ENCODE data around the gene MLXIPL. TPM values are rescaled to one million over a fixed set of nuclear protein-coding genes. Genes with fewer than 3 reads are reported as not detected.

Gene MLXIPL
- total and polyA plus RNA-seq, 2 of the 8 experiments (the other 6 are each of a cell fraction or from before 2014, with no cell fraction given) = 9.4 to 10.6 TPM

- H3K79me1 ChIP-seq (ENCODE audit: low read depth, low read length) = no peaks in the 10 kb centered on the region
- no peak overlapping the region; a peak in 1 of 4 replicates for H3K4me2 ChIP-seq (ENCODE audit: insufficient read depth in 1 of 2, low read depth in 2 of 2, low read length in 2 of 2)
- H3K18ac ChIP-seq (ENCODE audit: extremely low read depth, low read length) = no peak overlapping the region
- no peak overlapping the region for H2BK20ac ChIP-seq (ENCODE audit: low read length)
- H3K23me2 ChIP-seq (ENCODE audit: low read depth, low read length) = no peaks in the 10 kb centered on the region
- H3K23ac ChIP-seq (ENCODE audit: insufficient read length) = no peak overlapping the region
- ChIA-PET POLR2A (ENCODE audit: partially characterized antibody) (interaction anchor here (0.9 to 1.0 kb wide), 2 partner anchors 8 to 11 kb away, joined by 3 to 4 read pairs; no protein-coding TSS in a partner anchor), CTCF (ENCODE audit: partially characterized antibody) (interaction anchor here (0.9 to 17.4 kb wide), 12 partner anchors 7 to 113 kb away, joined by 3 to 136 read pairs (median 6); partner anchors contain the start of genes MLXIPL and VPS37D)
- H4K5ac ChIP-seq (ENCODE audit: insufficient read length, low read depth, low read length) = no peak overlapping the region
- no peaks in the 10 kb centered on the region for H3K9me3 ChIP-seq (ENCODE audit: insufficient read depth in 2 of 2, low read depth in 1 of 2, low read length in 1 of 2)
- 70% methylated on average over 11 of the region's 11 CpGs; no CpG with 5 or more reads in 1 of the 2 experiments for WGBS, 2 experiments (ENCODE audit: extremely low coverage in 1 of 2, insufficient coverage in 1 of 2, insufficient read length in 1 of 2, insufficient replicate concordance in 2 of 2, low coverage in 1 of 2, low lambda C conversion rate in 2 of 2, missing lambda C conversion rate in 1 of 2)
- no peak overlapping the region for H3K14ac ChIP-seq (ENCODE audit: insufficient read length)
- FAIRE-seq (no peak), DNase-seq (ENCODE audit: low read depth in 1 of 2, low spot score in 2 of 2) (no peak)
- no peak overlapping the region for H3K27ac ChIP-seq (ENCODE audit: low read depth, low read length)
- no peak overlapping the region for H2AFZ ChIP-seq (ENCODE audit: low read length)
- H2BK120ac ChIP-seq (replicated peaks; ENCODE audit: low read depth, low read length) = no peak overlapping the region
- peaks cover 0 to 6% of the 10 kb centered on the region in 2 experiments for H4K20me1 ChIP-seq (replicated peaks in 1 of 2; ENCODE audit: control insufficient read depth in 1 of 2, insufficient read depth in 2 of 2, low read length in 2 of 2)
- no peak overlapping the region for H2BK5ac ChIP-seq (ENCODE audit: low read depth, low read length)
- H3K36me3 ChIP-seq (ENCODE audit: control insufficient read depth in 2 of 4, insufficient read depth in 4 of 4, low read length in 3 of 4) = no peaks in the 10 kb centered on the region
- no peaks in the 10 kb centered on the region; a peak in 1 of 7 replicates for H3K27me3 ChIP-seq (replicated peaks in 1 of 4; ENCODE audit: control insufficient read depth in 3 of 4, extremely low read depth in 1 of 4, insufficient read depth in 3 of 4, low read length in 3 of 4)
- no peak overlapping the region for H2BK15ac ChIP-seq (ENCODE audit: low read length)
- H3K9ac ChIP-seq (replicated peaks in 1 of 4; ENCODE audit: extremely low read depth in 1 of 4, low read depth in 3 of 4, low read length in 3 of 4) = no peak overlapping the region
- H2AK5ac ChIP-seq (ENCODE audit: low read depth, low read length) = no peak overlapping the region
- no peak overlapping the region for H3K4ac ChIP-seq (replicated peaks; ENCODE audit: insufficient read length, low read depth, low read length)
- H3K56ac ChIP-seq (replicated peaks; ENCODE audit: insufficient read length, low read depth, low read length) = no peak overlapping the region
- no peaks in the 10 kb centered on the region for H3K79me2 ChIP-seq (ENCODE audit: control insufficient read depth in 1 of 2, insufficient read depth in 2 of 2, low read length in 2 of 2)
- H4K8ac ChIP-seq (ENCODE audit: extremely low read depth, insufficient read depth, low read length) = no peak overlapping the region
- no peak overlapping the region for H4K91ac ChIP-seq (replicated peaks; ENCODE audit: insufficient read length, low read length)
- H3K4me1 ChIP-seq (replicated peaks in 1 of 4; ENCODE audit: control insufficient read depth in 3 of 4, insufficient read depth in 4 of 4, low read length in 3 of 4) = peaks cover 0 to 3% (median 0%) of the 10 kb centered on the region in 4 experiments; a peak in 1 of 7 replicates
- no peak overlapping the region for H2BK12ac ChIP-seq (ENCODE audit: low read depth, low read length)
- H3K4me3 ChIP-seq (ENCODE audit: extremely low read depth in 1 of 4, insufficient read depth in 2 of 4, low read depth in 3 of 4, low read length in 4 of 4) = no peak overlapping the region
- TF ChIP-seq NRF1 (IDR thresholded peaks at IDR 0.05; ENCODE audit: low read depth, low read length) (no peak), CEBPB (IDR thresholded peaks at IDR 0.05; ENCODE audit: low read depth, low read length) (no peak), CTCF (IDR thresholded peaks at IDR 0.05; ENCODE audit: control extremely low read depth in 1 of 3, insufficient read depth in 1 of 3, low read depth in 1 of 3, low read length in 3 of 3) (peak in 2 of 3 experiments; percentile 17 to 41; a peak in 2 of 4 replicates), TBP (IDR thresholded peaks at IDR 0.05; ENCODE audit: low read depth, low read length) (no peak), SIX5 (IDR thresholded peaks at IDR 0.05; ENCODE audit: low read depth, low read length) (no peak)
Observed at GRCh38 chr7:73612598-73613269, 11.6 kb downstream of the MLXIPL start.
